C4-2B (cell line): ENCODE data around the gene RIMKLB.

ENCODE experiments used
- ZFX ChIP-seq: fragments of 450-650 bp; IDR thresholded peaks from 2 replicates; pipeline ENCODE4 v1.6.1; 2017
- TF ChIP-seq, protein P1 (sequence below): fragments of 450-650 bp; conservative IDR thresholded peaks from 2 replicates; pipeline ENCODE4 v1.5.1; 2017; ENCODE audit warnings: mild to moderate bottlenecking

- TF ChIP-seq, protein P1, sequence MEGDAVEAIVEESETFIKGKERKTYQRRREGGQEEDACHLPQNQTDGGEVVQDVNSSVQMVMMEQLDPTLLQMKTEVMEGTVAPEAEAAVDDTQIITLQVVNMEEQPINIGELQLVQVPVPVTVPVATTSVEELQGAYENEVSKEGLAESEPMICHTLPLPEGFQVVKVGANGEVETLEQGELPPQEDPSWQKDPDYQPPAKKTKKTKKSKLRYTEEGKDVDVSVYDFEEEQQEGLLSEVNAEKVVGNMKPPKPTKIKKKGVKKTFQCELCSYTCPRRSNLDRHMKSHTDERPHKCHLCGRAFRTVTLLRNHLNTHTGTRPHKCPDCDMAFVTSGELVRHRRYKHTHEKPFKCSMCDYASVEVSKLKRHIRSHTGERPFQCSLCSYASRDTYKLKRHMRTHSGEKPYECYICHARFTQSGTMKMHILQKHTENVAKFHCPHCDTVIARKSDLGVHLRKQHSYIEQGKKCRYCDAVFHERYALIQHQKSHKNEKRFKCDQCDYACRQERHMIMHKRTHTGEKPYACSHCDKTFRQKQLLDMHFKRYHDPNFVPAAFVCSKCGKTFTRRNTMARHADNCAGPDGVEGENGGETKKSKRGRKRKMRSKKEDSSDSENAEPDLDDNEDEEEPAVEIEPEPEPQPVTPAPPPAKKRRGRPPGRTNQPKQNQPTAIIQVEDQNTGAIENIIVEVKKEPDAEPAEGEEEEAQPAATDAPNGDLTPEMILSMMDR: no peak
- no peak for TF ChIP-seq ZFX
Measured at GRCh38 chr12:8722286-8722800, 24.6 kb downstream of the RIMKLB start.
